PFSK-1 (cell line): Measurements from ENCODE around the gene NEK2.

Source experiments
- FOXP2 ChIP-seq: optimal IDR thresholded peaks from 2 replicates; pipeline ENCODE3; 2011; ENCODE audit warnings: borderline replicate concordance, control low read depth, inconsistent platforms; ENCODE audit not compliant: insufficient read depth; ENCODE audit errors: extremely low read length, extremely low read depth
- POLR2AphosphoS5 ChIP-seq: IDR thresholded peaks from 2 replicates; pipeline ENCODE4 v1.6.1; 2012; ENCODE audit warnings: low read depth, mild to moderate bottlenecking, control low read depth, low read length, moderate library complexity
- REST ChIP-seq, 2 experiments: IDR thresholded peaks; 2 replicates each; pipeline versions ENCODE4 v1.6.1 to v1.8.0; 2011 to 2012; ENCODE audit warnings: low read depth in 2 of 2, low read length in 2 of 2, control low read depth in 1 of 2, inconsistent platforms in 1 of 2, mild to moderate bottlenecking in 1 of 2, moderate library complexity in 1 of 2; ENCODE audit not compliant: insufficient read depth in 1 of 2
- SIN3A ChIP-seq: IDR thresholded peaks from 2 replicates; pipeline ENCODE4 v1.6.1; 2012; ENCODE audit warnings: mild to moderate bottlenecking, low read length, moderate library complexity, borderline replicate concordance; ENCODE audit not compliant: insufficient read depth
- TAF1 ChIP-seq: IDR thresholded peaks from 2 replicates; pipeline ENCODE4 v1.6.1; 2012; ENCODE audit warnings: low read length, control low read depth, borderline replicate concordance; ENCODE audit not compliant: insufficient read depth

The NEK2 gene

GRCh38 chr1:211688421-211688820, 13.0 kb upstream of the NEK2 start:
- TF ChIP-seq REST (IDR thresholded peaks at IDR 0.05; ENCODE audit: insufficient read depth in 1 of 2, low read depth in 2 of 2, low read length in 2 of 2), result no peak
- TF ChIP-seq FOXP2, result no peak
- no peak for TF ChIP-seq TAF1
- no peak for TF ChIP-seq SIN3A
- no peak for TF ChIP-seq POLR2AphosphoS5

GRCh38 chr1:211687462-211688215, 12.2 kb upstream of the NEK2 start:
- no peak for TF ChIP-seq TAF1
- no peak for TF ChIP-seq REST (IDR thresholded peaks at IDR 0.05; ENCODE audit: insufficient read depth in 1 of 2, low read depth in 2 of 2, low read length in 2 of 2)
- no peak for TF ChIP-seq FOXP2
- no peak for TF ChIP-seq POLR2AphosphoS5
- no peak for TF ChIP-seq SIN3A

GRCh38 chr1:211685823-211686222, 10.4 kb upstream of the NEK2 start:
- TF ChIP-seq POLR2AphosphoS5 (no peak), SIN3A (no peak), REST (IDR thresholded peaks at IDR 0.05; ENCODE audit: insufficient read depth in 1 of 2, low read depth in 2 of 2, low read length in 2 of 2) (no peak), TAF1 (no peak), FOXP2 (no peak)

- TF ChIP-seq SIN3A (no peak), POLR2AphosphoS5 (no peak), FOXP2 (no peak), TAF1 (no peak), REST (IDR thresholded peaks at IDR 0.05; ENCODE audit: insufficient read depth in 1 of 2, low read depth in 2 of 2, low read length in 2 of 2) (no peak)
These were observed 9.4 kb upstream of the NEK2 start for GRCh38 chr1:211684791-211685190.
